H1 (cell line): ENCODE data around the gene MGAT5. TPM values are rescaled to one million over a fixed set of nuclear protein-coding genes. Genes with fewer than 3 reads are reported as not detected.

ENCODE experiments used
- CTCF ChIP-seq, 3 experiments: IDR thresholded peaks; 1 replicate in 2 of 3; 2 replicates in 1 of 3; pipeline versions ENCODE4 v1.5.1 to v1.6.1; 2011; ENCODE audit warnings: low read length in 3 of 3, mild to moderate bottlenecking in 3 of 3, inconsistent platforms in 2 of 3, low read depth in 1 of 3, moderate library complexity in 1 of 3; ENCODE audit not compliant: insufficient read depth in 1 of 3; ENCODE audit errors: control extremely low read depth in 1 of 3
- FOSL1 ChIP-seq: IDR thresholded peaks from 2 replicates; pipeline ENCODE4 v1.6.1; 2011; ENCODE audit warnings: mild to moderate bottlenecking, low read depth, low read length, moderate library complexity; ENCODE audit not compliant: insufficient read depth
- KDM4A ChIP-seq: IDR thresholded peaks from one replicate; pipeline ENCODE4 v1.7.1; 2012; ENCODE audit warnings: low read depth, mild to moderate bottlenecking, moderate library complexity, low read length, inconsistent platforms; ENCODE audit not compliant: severe bottlenecking
- polyA plus RNA-seq, 7 experiments: library from polyadenylated mRNA; depleted of rRNA in 3 of 7; stranded (reverse) in 5 of 7; unstranded in 2 of 7; fragments of >200 nt in 5 of 7; fragments of 200-250 nt in 2 of 7; gene quantifications; 1 replicate in 5 of 7; 2 replicates in 1 of 7; 4 replicates in 1 of 7; pipeline versions ENCODE4 v1.2.1 to v1.2.3, GENCODE V29; 2011 to 2013; ENCODE audit warnings: missing spikeins in 2 of 7, mixed read lengths in 2 of 7
- total RNA-seq: library from RNA; stranded (reverse); fragmentation: NEBNext Ultra II Directional; extraction: Animal tissue kit (Norgen Biotek cat#: 25700); gene quantifications from 2 replicates; pipeline ENCODE4 v1.2.1, GENCODE V29; 2021
- TF ChIP-seq, protein P1 (sequence below): fragments of 300-600 bp; sonication (generic); IDR thresholded peaks from 2 replicates; pipeline ENCODE4 v1.7.1; 2012; ENCODE audit warnings: low read length, moderate library complexity, mild to moderate bottlenecking, inconsistent platforms; ENCODE audit not compliant: insufficient replicate concordance

MGAT5 gene
- total and polyA plus RNA-seq, 2 of the 8 experiments (the other 6 are each of a cell fraction or from before 2014, with no cell fraction given): 11.2 to 49.2 TPM

DNA sequence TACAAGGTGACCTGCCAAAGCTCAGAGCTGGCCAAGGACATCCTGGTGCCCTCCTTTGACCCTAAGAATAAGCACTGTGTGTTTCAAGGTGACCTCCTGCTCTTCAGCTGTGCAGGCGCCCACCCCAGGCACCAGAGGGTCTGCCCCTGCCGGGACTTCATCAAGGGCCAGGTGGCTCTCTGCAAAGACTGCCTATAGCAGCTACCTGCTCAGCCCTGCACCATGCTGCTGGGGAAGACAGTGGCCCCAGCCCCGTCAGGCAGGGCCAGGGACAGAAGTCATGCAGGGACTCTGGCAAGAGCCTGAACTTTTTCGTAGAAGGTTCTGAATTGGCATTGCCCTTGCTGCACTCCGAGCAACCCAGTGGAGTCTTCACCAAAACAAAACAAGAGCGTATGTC lies 194.8 kb downstream of the MGAT5 start (continued):
- TF ChIP-seq FOSL1: no peak
- TF ChIP-seq KDM4A: no peak
- TF ChIP-seq CTCF (IDR thresholded peaks at IDR 0.05; ENCODE audit: control extremely low read depth in 1 of 3, insufficient read depth in 1 of 3, low read depth in 1 of 3, low read length in 3 of 3): no peak
- TF ChIP-seq, protein P1, sequence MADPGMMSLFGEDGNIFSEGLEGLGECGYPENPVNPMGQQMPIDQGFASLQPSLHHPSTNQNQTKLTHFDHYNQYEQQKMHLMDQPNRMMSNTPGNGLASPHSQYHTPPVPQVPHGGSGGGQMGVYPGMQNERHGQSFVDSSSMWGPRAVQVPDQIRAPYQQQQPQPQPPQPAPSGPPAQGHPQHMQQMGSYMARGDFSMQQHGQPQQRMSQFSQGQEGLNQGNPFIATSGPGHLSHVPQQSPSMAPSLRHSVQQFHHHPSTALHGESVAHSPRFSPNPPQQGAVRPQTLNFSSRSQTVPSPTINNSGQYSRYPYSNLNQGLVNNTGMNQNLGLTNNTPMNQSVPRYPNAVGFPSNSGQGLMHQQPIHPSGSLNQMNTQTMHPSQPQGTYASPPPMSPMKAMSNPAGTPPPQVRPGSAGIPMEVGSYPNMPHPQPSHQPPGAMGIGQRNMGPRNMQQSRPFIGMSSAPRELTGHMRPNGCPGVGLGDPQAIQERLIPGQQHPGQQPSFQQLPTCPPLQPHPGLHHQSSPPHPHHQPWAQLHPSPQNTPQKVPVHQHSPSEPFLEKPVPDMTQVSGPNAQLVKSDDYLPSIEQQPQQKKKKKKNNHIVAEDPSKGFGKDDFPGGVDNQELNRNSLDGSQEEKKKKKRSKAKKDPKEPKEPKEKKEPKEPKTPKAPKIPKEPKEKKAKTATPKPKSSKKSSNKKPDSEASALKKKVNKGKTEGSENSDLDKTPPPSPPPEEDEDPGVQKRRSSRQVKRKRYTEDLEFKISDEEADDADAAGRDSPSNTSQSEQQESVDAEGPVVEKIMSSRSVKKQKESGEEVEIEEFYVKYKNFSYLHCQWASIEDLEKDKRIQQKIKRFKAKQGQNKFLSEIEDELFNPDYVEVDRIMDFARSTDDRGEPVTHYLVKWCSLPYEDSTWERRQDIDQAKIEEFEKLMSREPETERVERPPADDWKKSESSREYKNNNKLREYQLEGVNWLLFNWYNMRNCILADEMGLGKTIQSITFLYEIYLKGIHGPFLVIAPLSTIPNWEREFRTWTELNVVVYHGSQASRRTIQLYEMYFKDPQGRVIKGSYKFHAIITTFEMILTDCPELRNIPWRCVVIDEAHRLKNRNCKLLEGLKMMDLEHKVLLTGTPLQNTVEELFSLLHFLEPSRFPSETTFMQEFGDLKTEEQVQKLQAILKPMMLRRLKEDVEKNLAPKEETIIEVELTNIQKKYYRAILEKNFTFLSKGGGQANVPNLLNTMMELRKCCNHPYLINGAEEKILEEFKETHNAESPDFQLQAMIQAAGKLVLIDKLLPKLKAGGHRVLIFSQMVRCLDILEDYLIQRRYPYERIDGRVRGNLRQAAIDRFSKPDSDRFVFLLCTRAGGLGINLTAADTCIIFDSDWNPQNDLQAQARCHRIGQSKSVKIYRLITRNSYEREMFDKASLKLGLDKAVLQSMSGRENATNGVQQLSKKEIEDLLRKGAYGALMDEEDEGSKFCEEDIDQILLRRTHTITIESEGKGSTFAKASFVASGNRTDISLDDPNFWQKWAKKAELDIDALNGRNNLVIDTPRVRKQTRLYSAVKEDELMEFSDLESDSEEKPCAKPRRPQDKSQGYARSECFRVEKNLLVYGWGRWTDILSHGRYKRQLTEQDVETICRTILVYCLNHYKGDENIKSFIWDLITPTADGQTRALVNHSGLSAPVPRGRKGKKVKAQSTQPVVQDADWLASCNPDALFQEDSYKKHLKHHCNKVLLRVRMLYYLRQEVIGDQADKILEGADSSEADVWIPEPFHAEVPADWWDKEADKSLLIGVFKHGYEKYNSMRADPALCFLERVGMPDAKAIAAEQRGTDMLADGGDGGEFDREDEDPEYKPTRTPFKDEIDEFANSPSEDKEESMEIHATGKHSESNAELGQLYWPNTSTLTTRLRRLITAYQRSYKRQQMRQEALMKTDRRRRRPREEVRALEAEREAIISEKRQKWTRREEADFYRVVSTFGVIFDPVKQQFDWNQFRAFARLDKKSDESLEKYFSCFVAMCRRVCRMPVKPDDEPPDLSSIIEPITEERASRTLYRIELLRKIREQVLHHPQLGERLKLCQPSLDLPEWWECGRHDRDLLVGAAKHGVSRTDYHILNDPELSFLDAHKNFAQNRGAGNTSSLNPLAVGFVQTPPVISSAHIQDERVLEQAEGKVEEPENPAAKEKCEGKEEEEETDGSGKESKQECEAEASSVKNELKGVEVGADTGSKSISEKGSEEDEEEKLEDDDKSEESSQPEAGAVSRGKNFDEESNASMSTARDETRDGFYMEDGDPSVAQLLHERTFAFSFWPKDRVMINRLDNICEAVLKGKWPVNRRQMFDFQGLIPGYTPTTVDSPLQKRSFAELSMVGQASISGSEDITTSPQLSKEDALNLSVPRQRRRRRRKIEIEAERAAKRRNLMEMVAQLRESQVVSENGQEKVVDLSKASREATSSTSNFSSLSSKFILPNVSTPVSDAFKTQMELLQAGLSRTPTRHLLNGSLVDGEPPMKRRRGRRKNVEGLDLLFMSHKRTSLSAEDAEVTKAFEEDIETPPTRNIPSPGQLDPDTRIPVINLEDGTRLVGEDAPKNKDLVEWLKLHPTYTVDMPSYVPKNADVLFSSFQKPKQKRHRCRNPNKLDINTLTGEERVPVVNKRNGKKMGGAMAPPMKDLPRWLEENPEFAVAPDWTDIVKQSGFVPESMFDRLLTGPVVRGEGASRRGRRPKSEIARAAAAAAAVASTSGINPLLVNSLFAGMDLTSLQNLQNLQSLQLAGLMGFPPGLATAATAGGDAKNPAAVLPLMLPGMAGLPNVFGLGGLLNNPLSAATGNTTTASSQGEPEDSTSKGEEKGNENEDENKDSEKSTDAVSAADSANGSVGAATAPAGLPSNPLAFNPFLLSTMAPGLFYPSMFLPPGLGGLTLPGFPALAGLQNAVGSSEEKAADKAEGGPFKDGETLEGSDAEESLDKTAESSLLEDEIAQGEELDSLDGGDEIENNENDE: no peak
